RWPE2 (cell line): Measurements from ENCODE around the gene DAAM2.

ENCODE experiments used
- ATAC-seq: fragments of 200-7000 bp; cut with Tn5 transposase; 3 replicates; pipeline ENCODE4 v1.9.1; 2021; ENCODE audit warnings: low read depth
- DNase-seq: peaks from one replicate; pipeline ENCODE4 v3.0.0-alpha.2; 2020; ENCODE audit warnings: low spot score
- H3K27ac ChIP-seq: fragments of 450-650 bp; 2 replicates; pipeline ENCODE4 v1.5.1; 2017; ENCODE audit warnings: mild to moderate bottlenecking; ENCODE audit not compliant: poor library complexity, severe bottlenecking
- H3K27me3 ChIP-seq: fragments of 250-450 bp; sonication (Bioruptor Pico); 2 replicates; pipeline ENCODE4 v1.5.1; 2021; ENCODE audit warnings: mild to moderate bottlenecking, moderate library complexity; ENCODE audit not compliant: insufficient read depth, poor library complexity, severe bottlenecking
- H3K36me3 ChIP-seq: fragments of 250-450 bp; sonication (Bioruptor Pico); 2 replicates; pipeline ENCODE4 v1.5.1; 2020; ENCODE audit warnings: low read depth, mild to moderate bottlenecking, moderate library complexity
- H3K4me1 ChIP-seq: fragments of 250-450 bp; sonication (Bioruptor Pico); 2 replicates; pipeline ENCODE4 v1.5.1; 2021; ENCODE audit warnings: mild to moderate bottlenecking, moderate library complexity; ENCODE audit not compliant: insufficient read depth, poor library complexity, severe bottlenecking
- H3K4me3 ChIP-seq: fragments of 250-450 bp; sonication (Bioruptor Pico); 2 replicates; pipeline ENCODE4 v1.5.1; 2021; ENCODE audit warnings: mild to moderate bottlenecking, moderate library complexity; ENCODE audit not compliant: severe bottlenecking
- H3K9me3 ChIP-seq: fragments of 250-450 bp; sonication (Bioruptor Pico); 2 replicates; pipeline ENCODE4 v1.5.1; 2021; ENCODE audit warnings: mild to moderate bottlenecking, moderate library complexity; ENCODE audit not compliant: severe bottlenecking
- CTCF ChIP-seq: fragments of 450-650 bp; IDR thresholded peaks from one replicate; pipeline ENCODE4 v1.5.1; 2017; ENCODE audit warnings: mild to moderate bottlenecking, moderate library complexity; ENCODE audit not compliant: poor library complexity, severe bottlenecking

Gene DAAM2

GRCh38 chr6:39812853-39813533 is 20.8 kb downstream of the DAAM2 start:
- DNase-seq (no peak), ATAC-seq (no peak)
- Histone ChIP-seq H3K27ac (no peak overlapping the region), H3K4me3 (no peak overlapping the region), H3K27me3 (no peaks in the 10 kb centered on the region), H3K36me3 (no peaks in the 10 kb centered on the region), H3K4me1 (no peaks in the 10 kb centered on the region), H3K9me3 (no peaks in the 10 kb centered on the region)
- no peak for TF ChIP-seq CTCF

GRCh38 chr6:39814236-39814635 is 22.1 kb downstream of the DAAM2 start:
- no peaks in the 10 kb centered on the region for H3K9me3 ChIP-seq
- no peak overlapping the region for H3K27ac ChIP-seq
- no peak for TF ChIP-seq CTCF
- DNase-seq (no peak), ATAC-seq (no peak)
- no peaks in the 10 kb centered on the region for H3K36me3 ChIP-seq
- no peaks in the 10 kb centered on the region for H3K4me1 ChIP-seq
- no peak overlapping the region for H3K4me3 ChIP-seq
- no peaks in the 10 kb centered on the region for H3K27me3 ChIP-seq

- Histone ChIP-seq H3K4me1 (no peaks in the 10 kb centered on the region), H3K36me3 (no peaks in the 10 kb centered on the region), H3K9me3 (no peaks in the 10 kb centered on the region), H3K27ac (no peak overlapping the region), H3K4me3 (no peak overlapping the region), H3K27me3 (no peaks in the 10 kb centered on the region)
- ATAC-seq (no peak), DNase-seq (no peak)
- TF ChIP-seq CTCF, result no peak
Measured at GRCh38 chr6:39815356-39815755, 23.2 kb downstream of the DAAM2 start.

GRCh38 chr6:39816747-39817146 is 24.6 kb downstream of the DAAM2 start:
- DNase-seq (no peak), ATAC-seq (no peak)
- H3K4me1 ChIP-seq, result no peaks in the 10 kb centered on the region
- no peaks in the 10 kb centered on the region for H3K27me3 ChIP-seq
- H3K9me3 ChIP-seq, result no peaks in the 10 kb centered on the region
- TF ChIP-seq CTCF, result no peak
- no peaks in the 10 kb centered on the region for H3K36me3 ChIP-seq
- H3K4me3 ChIP-seq, result no peak overlapping the region
- no peak overlapping the region for H3K27ac ChIP-seq

- Histone ChIP-seq H3K27me3 (no peaks in the 10 kb centered on the region), H3K4me1 (no peaks in the 10 kb centered on the region), H3K9me3 (no peaks in the 10 kb centered on the region), H3K36me3 (no peaks in the 10 kb centered on the region), H3K27ac (no peak overlapping the region), H3K4me3 (no peak overlapping the region)
- no peak for ATAC-seq
- TF ChIP-seq CTCF, result no peak
- no peak for DNase-seq
Measured at GRCh38 chr6:39818695-39819094, 26.5 kb downstream of the DAAM2 start.
